Activated CD4-positive, alpha-beta T cell treated with anti-CD3 and anti-CD28 coated beads, Interleukin-2, amount 10 ng/mL, durations not matched to agents 24 days and 14 days (primary cell): Measurements from ENCODE around the gene EPHA4. TPM values are rescaled to one million over a fixed set of nuclear protein-coding genes. Genes with fewer than 3 reads are reported as not detected.

ENCODE experiments used
- DNase-seq: peaks from one replicate; pipeline ENCODE4 v3.0.0; 2022
- H3K27ac Mint-ChIP-seq: one replicate; pipeline ENCODE4 v1.8.0; 2022; ENCODE audit warnings: mild to moderate bottlenecking, mixed read lengths
- H3K27me3 Mint-ChIP-seq: one replicate; pipeline ENCODE4 v1.8.0; 2022; ENCODE audit warnings: mixed read lengths
- H3K36me3 Mint-ChIP-seq: one replicate; pipeline ENCODE4 v1.8.0; 2022; ENCODE audit warnings: low read depth, mild to moderate bottlenecking, mixed read lengths
- H3K4me1 Mint-ChIP-seq: one replicate; pipeline ENCODE4 v1.8.0; 2021; ENCODE audit warnings: mixed read lengths
- H3K4me3 Mint-ChIP-seq: one replicate; pipeline ENCODE4 v1.8.0; 2022; ENCODE audit warnings: mild to moderate bottlenecking, moderate library complexity, mixed read lengths
- H3K9me3 Mint-ChIP-seq: one replicate; pipeline ENCODE4 v1.8.0; 2021; ENCODE audit warnings: mixed read lengths
- intact Hi-C: fragments of 100-400 bp; cut with micrococcal nuclease; formaldehyde crosslinking; loops from one replicate; pipeline ENCODE4 v1.15.1; 2023
- total RNA-seq: library from RNA; stranded (reverse); gene quantifications from 2 replicates; pipeline ENCODE4 v1.2.3, GENCODE V29; 2022

The EPHA4 gene
- total RNA-seq, 1 donor from 2014 or later: 0.63 TPM

DNA sequence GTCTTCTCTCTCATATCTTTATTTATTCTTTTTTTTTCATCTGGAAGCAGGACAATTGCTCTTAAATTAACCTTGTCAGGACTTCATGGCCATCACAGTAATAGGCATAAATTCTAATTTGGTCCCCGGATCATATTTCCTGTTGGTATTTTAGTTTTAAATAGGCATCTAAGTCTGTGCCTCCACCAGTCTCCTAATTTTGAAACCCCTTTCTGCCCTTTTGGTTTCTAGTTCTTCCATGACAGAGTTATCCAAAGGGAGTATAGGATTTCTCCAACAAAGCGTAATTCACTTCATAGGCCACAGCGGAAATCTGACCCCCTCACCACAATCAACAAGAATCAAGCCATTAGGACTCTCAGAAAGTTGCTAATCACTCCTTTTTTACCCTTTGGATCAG, 3.8 kb downstream of the EPHA4 start:
- Mint-ChIP-seq H3K4me1 (peaks cover 21% of the 10 kb centered on the region), H3K36me3 (peaks cover 8% of the 10 kb centered on the region), H3K9me3 (no peaks in the 10 kb centered on the region), H3K27ac (no peak overlapping the region), H3K4me3 (no peak overlapping the region), H3K27me3 (peaks cover 53% of the 10 kb centered on the region)
- intact Hi-C loops: no loop called here
- DNase-seq: no peak

DNA sequence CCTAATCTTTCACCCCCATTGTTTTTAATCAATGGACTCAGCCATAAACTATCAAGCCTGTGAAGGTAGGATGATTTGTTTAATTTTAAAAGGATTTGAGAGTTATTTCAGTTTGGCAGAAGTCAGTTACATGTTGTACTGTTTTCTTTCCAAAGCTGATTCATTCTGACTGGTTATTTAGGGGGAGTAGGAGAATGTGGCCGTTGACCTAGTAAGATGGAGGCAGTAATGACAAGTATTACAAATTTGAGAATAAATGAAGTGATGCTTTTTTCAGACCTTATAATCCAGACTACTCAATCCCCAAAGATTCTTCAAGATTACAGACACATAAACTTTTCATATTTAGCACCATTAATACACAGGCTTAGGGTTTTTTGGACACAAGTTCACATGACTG, 4.3 kb downstream of the EPHA4 start:
- Mint-ChIP-seq H3K4me3 (no peak overlapping the region), H3K36me3 (peaks cover 10% of the 10 kb centered on the region), H3K4me1 (peaks cover 19% of the 10 kb centered on the region), H3K27ac (no peak overlapping the region), H3K27me3 (peaks cover 53% of the 10 kb centered on the region), H3K9me3 (no peaks in the 10 kb centered on the region)
- no peak for DNase-seq
- intact Hi-C loops: no loop called here

DNA sequence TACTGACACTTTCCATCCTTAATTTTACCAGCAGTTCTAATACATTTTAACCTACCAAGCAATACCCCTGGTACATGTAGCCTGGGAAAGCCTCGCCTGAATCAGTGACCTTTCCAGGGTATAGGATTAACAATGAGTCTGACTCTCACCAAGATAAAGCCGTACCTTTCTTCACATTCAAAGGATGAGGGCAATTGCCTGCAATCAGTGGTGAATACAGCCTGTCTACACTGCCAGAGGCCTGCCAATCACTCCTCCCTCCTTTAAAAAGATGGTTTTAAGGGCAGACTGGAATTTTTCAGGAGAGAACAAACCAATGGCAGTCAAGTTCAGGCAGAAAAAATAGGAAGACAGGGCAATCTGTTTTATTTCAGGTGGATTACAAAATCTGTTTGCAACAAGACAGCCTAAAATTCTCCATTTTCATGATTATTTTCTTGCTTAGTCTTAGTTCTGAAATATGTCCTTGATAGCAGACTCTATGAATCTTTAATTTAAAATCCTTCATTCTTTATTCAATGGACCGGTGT, 4.8 kb downstream of the EPHA4 start:
- peaks cover 10% of the 10 kb centered on the region for H3K36me3 Mint-ChIP-seq
- H3K9me3 Mint-ChIP-seq: no peaks in the 10 kb centered on the region
- H3K4me3 Mint-ChIP-seq: no peak overlapping the region
- peaks cover 16% of the 10 kb centered on the region for H3K4me1 Mint-ChIP-seq
- peaks cover 52% of the 10 kb centered on the region for H3K27me3 Mint-ChIP-seq
- no peak overlapping the region for H3K27ac Mint-ChIP-seq
- intact Hi-C loops: no loop called here
- DNase-seq: no peak

DNA sequence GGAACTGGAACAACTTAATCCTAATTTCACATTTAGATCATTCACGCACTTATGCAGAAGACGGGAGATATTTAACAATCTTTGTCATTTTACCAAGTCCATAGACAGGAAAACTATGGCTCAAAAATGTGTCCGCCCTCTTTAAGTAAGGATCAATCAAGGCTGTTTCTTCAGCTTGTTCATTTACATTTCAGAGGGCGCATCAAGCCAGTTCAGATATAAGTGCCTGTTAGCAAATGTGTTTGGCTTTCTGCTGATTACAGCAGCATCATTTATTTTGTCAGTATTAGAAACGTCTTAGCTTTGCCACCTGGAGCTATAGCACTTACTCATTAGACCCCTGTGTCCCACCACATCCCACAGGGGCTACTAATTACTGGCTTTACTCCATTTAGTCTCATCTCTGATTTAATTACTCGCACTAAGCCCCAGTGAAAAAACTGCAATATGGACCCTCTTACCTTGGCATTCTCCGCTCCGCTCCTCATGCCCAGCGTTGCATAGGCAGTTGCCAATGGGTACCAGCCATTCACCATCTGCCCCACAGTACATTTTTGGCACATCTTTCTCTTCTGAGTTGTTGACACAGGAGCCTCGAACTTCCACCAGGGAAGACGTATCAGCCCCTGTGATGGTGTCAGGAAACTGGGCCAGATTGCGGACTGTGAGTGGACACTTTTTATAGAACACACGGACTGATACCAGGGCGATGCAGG, 8.7 kb downstream of the EPHA4 start:
- Mint-ChIP-seq H3K36me3 (peaks cover 8% of the 10 kb centered on the region), H3K27me3 (peaks cover 29% of the 10 kb centered on the region), H3K4me1 (no peaks in the 10 kb centered on the region), H3K9me3 (no peaks in the 10 kb centered on the region), H3K4me3 (no peak overlapping the region), H3K27ac (no peak overlapping the region)
- DNase-seq: no peak
- intact Hi-C loops: no loop called here

- no peak overlapping the region for H3K27ac Mint-ChIP-seq
- intact Hi-C loops: no loop called here
- H3K9me3 Mint-ChIP-seq: no peaks in the 10 kb centered on the region
- no peak for DNase-seq
- H3K36me3 Mint-ChIP-seq: peaks cover 5% of the 10 kb centered on the region
- no peaks in the 10 kb centered on the region for H3K4me1 Mint-ChIP-seq
- no peak overlapping the region for H3K4me3 Mint-ChIP-seq
- peaks cover 22% of the 10 kb centered on the region for H3K27me3 Mint-ChIP-seq
These were observed 9.9 kb downstream of the EPHA4 start for GRCh38 chr2:221562226-221562625.

GRCh38 chr2:221561770-221562169, 10.3 kb downstream of the EPHA4 start:
- Mint-ChIP-seq H3K4me1 (no peaks in the 10 kb centered on the region), H3K27ac (no peak overlapping the region), H3K9me3 (no peaks in the 10 kb centered on the region), H3K36me3 (peaks cover 5% of the 10 kb centered on the region), H3K4me3 (no peak overlapping the region), H3K27me3 (peaks cover 17% of the 10 kb centered on the region)
- intact Hi-C loops: no loop called here
- DNase-seq: no peak

GRCh38 chr2:221559991-221560390, 12.1 kb downstream of the EPHA4 start:
- H3K27me3 Mint-ChIP-seq: peaks cover 8% of the 10 kb centered on the region
- intact Hi-C loops: loop anchor here (5.0 kb wide), 1 partner anchor 43 kb away; no protein-coding TSS in a partner anchor
- H3K4me1 Mint-ChIP-seq: peaks cover 6% of the 10 kb centered on the region
- H3K9me3 Mint-ChIP-seq: no peaks in the 10 kb centered on the region
- H3K4me3 Mint-ChIP-seq: no peak overlapping the region
- H3K27ac Mint-ChIP-seq: no peak overlapping the region
- no peak for DNase-seq
- H3K36me3 Mint-ChIP-seq: peaks cover 5% of the 10 kb centered on the region

- DNase-seq: no peak
- no peak overlapping the region for H3K4me3 Mint-ChIP-seq
- H3K36me3 Mint-ChIP-seq: peaks cover 4% of the 10 kb centered on the region
- no peak overlapping the region for H3K27ac Mint-ChIP-seq
- no peaks in the 10 kb centered on the region for H3K9me3 Mint-ChIP-seq
- peaks cover 5% of the 10 kb centered on the region for H3K27me3 Mint-ChIP-seq
- intact Hi-C loops: loop anchor here (5.0 kb wide), 1 partner anchor 41 kb away; no protein-coding TSS in a partner anchor
- peaks cover 9% of the 10 kb centered on the region for H3K4me1 Mint-ChIP-seq
These were observed 14.0 kb downstream of the EPHA4 start for GRCh38 chr2:221558107-221558506.

DNA sequence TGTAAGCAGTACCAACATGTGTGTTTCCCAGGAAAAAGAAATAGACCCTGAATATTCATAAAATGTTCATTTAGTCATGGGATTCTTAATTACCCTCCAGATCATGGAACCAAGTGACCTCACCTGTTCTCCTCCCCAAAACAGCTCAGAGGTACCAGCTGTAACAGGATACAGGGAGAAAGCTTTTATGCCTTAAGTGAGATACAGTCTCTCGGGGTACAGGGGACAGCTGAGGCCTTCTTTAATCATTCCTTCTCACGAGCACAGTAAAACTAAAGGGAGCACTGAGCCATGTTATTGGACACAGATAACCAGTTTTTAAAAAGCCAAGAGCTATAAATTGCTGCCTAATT, 16.6 kb downstream of the EPHA4 start:
- H3K27me3 Mint-ChIP-seq: peaks cover 10% of the 10 kb centered on the region
- peaks cover 9% of the 10 kb centered on the region for H3K4me1 Mint-ChIP-seq
- peak overlapping the region; percentile 34 for H3K27ac Mint-ChIP-seq
- no peak for DNase-seq
- H3K9me3 Mint-ChIP-seq: no peaks in the 10 kb centered on the region
- H3K4me3 Mint-ChIP-seq: peak overlapping the region; percentile 50
- intact Hi-C loops: loop anchor here (5.0 kb wide), 1 partner anchor 38 kb away; no protein-coding TSS in a partner anchor
- peaks cover 3% of the 10 kb centered on the region for H3K36me3 Mint-ChIP-seq

GRCh38 chr2:221554769-221555493, 17.2 kb downstream of the EPHA4 start:
- intact Hi-C loops: loop anchor here (5.0 kb wide), 1 partner anchor 38 kb away; no protein-coding TSS in a partner anchor
- H3K27me3 Mint-ChIP-seq: peaks cover 10% of the 10 kb centered on the region
- no peaks in the 10 kb centered on the region for H3K9me3 Mint-ChIP-seq
- DNase-seq: peak; percentile 55
- H3K4me1 Mint-ChIP-seq: peaks cover 9% of the 10 kb centered on the region
- peaks cover 3% of the 10 kb centered on the region for H3K36me3 Mint-ChIP-seq
- H3K4me3 Mint-ChIP-seq: peak overlapping the region; percentile 50
- peak overlapping the region; percentile 34 for H3K27ac Mint-ChIP-seq

GRCh38 chr2:221553333-221553732, 18.8 kb downstream of the EPHA4 start:
- peaks cover 14% of the 10 kb centered on the region for H3K4me1 Mint-ChIP-seq
- intact Hi-C loops: no loop called here
- H3K27me3 Mint-ChIP-seq: peaks cover 8% of the 10 kb centered on the region
- H3K27ac Mint-ChIP-seq: no peak overlapping the region
- H3K4me3 Mint-ChIP-seq: no peak overlapping the region
- no peak for DNase-seq
- H3K36me3 Mint-ChIP-seq: no peaks in the 10 kb centered on the region
- H3K9me3 Mint-ChIP-seq: no peaks in the 10 kb centered on the region

DNA sequence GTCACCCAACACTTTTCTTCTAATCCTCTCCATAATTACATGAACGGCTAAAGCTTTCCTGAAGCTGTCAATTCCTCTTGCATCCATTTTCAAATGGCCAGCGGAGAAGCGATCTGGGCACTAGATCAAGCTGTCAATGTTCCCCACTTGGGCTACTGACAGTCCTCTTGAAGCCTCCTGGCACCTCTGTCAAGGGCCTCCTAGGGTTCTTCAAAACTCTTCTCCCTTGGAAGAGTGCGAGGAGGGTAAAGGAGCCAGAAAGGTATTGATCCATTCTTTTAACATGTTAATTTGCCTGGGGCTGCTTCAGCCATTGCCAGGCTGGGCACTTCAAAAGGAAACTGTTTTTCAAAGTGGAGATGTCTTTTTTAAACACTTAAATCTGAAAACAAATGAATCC, 19.8 kb downstream of the EPHA4 start:
- Mint-ChIP-seq H3K27ac (no peak overlapping the region), H3K4me1 (peaks cover 14% of the 10 kb centered on the region), H3K9me3 (no peaks in the 10 kb centered on the region), H3K36me3 (peaks cover 2% of the 10 kb centered on the region), H3K4me3 (no peak overlapping the region), H3K27me3 (peaks cover 6% of the 10 kb centered on the region)
- no peak for DNase-seq
- intact Hi-C loops: no loop called here

DNA sequence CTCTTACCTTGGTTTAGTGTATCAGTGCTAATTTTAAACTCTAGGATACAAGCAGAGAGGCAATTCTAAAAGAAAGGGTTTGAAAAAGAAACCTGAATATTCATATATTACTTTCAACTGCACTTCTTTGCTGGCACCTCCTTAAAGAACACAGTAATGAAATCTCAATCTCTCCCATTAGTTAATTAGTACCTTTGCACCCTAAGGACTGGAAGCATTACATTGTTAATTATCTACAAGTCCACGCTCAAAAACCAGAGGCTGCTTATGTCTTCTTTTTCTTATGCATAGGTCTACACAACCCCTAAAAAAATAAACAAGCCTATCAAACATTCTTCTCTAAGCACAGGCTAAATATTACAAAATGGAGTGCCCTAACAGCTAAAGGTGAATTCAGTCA, 20.2 kb downstream of the EPHA4 start:
- Mint-ChIP-seq H3K36me3 (peaks cover 2% of the 10 kb centered on the region), H3K4me1 (peaks cover 14% of the 10 kb centered on the region), H3K27me3 (peaks cover 6% of the 10 kb centered on the region), H3K4me3 (no peak overlapping the region), H3K27ac (no peak overlapping the region), H3K9me3 (no peaks in the 10 kb centered on the region)
- intact Hi-C loops: no loop called here
- no peak for DNase-seq

DNA sequence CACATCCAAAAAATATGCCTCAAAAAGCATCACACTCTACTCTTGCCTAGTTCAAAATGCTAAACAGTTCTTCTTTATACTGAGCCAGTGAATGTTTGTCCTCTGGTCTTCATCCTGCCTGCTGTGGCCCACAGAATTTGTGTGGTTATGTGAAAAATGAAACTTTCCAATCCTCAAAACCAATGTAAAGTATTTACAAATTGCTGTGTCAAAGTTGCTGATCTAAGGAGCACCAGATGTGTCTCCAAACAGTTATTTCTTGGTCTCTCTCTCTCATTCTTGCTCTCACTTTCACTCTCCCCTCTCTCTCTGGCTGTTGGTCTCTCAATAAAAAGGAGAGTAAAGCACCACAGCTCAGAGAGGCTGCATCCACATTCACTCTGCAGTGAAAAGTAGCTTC, 23.0 kb downstream of the EPHA4 start:
- intact Hi-C loops: no loop called here
- Mint-ChIP-seq H3K9me3 (no peaks in the 10 kb centered on the region), H3K36me3 (peaks cover 4% of the 10 kb centered on the region), H3K4me3 (peak overlapping the region; percentile 1), H3K27ac (peak overlapping the region; percentile 11), H3K27me3 (peaks cover 8% of the 10 kb centered on the region), H3K4me1 (peaks cover 10% of the 10 kb centered on the region)
- DNase-seq: peak; percentile 64
